ENCODE results near the gene JAG2.

Gene JAG2

DNA sequence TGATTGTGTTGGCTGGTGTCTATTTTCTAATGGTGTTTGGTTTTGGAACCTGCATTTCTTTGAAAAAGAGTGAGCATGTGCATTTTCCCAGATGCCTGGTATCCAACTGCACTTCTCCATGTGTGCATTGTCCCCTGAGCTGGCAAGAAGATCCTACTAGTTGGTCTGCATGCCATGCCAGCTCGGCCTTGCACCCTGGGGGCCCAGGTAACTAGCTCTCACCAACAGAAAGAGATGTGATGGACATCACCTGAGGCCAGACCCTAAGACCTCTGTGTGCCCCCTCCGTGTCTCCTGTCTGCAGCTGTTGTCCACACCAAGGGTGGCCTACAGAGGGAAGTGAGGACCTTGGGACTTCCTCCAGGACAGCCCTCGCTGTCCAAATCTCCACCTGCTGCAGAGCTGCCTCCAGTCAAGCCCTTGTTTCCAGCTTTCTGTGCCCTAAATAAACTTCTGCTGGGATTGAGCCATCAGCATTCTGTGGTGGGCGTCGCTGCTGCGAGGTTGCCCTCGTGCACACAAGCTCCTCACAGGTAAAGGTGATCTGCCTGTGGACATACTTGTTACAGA lies 73.3 kb downstream of the JAG2 start:
- H3K4me1 ChIP-seq (ENCODE audit: insufficient read depth, insufficient read length): peaks cover 22% of the 10 kb centered on the region
- no peak for DNase-seq (ENCODE audit: low read depth, low spot score)
- H3K27me3 ChIP-seq (ENCODE audit: insufficient read depth, insufficient read length): peaks cover 7% of the 10 kb centered on the region
- no peak overlapping the region for H3K9ac ChIP-seq (ENCODE audit: insufficient read length, low read depth)
- H3K9me3 ChIP-seq (ENCODE audit: insufficient read depth, low read length): peaks cover 12% of the 10 kb centered on the region; the same call in 1 of the 2 replicates
- no peaks in the 10 kb centered on the region for H3K36me3 ChIP-seq (ENCODE audit: insufficient read depth, insufficient read length, low read length)
- TF ChIP-seq ZNF274 (IDR thresholded peaks at IDR 0.05; ENCODE audit: low read depth, low read length) (no peak), SUZ12 (IDR thresholded peaks at IDR 0.05; ENCODE audit: extremely low read depth, insufficient read depth, insufficient read length) (no peak), YY1 (IDR thresholded peaks at IDR 0.05; ENCODE audit: insufficient read depth, insufficient read length) (no peak)
- H3K4me3 ChIP-seq (ENCODE audit: insufficient read length, low read depth): no peak overlapping the region

DNA sequence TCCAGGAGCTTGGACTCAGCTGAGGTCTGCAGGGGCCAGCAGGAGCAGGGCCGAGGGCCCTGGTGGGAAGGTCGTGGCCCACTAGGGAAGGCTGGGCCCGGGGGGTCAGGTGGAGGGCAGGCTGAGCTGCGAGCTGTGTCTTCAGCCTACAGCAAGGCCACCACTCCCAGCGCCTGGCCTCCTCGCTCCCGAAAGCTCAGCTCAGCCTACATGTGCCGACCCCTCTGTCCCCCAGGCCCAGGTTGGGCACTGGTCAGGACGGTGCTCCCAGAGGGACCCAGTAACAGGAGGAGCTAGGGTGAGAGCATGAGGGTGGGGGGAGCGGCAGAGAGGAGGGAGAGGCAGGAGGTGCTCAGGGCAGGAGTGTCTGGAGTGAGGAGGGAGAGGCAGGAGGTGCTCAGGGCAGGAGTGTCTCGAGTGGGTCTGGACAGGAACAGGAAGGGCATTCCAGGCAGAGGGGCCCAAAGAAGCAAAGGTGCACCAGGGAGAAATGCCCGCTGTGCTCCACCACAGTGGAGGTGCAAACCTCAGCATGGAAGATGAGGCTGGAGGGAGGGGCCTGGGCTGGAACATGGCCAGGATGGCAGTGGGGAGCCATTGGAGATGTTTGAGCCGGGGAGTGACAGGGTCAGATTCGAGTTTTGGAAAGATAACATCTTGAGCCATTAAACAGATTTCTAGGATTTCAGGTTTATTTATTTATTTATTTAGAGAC lies 74.2 kb downstream of the JAG2 start:
- H3K9ac ChIP-seq (ENCODE audit: insufficient read length, low read depth): peak overlapping the region; percentile 54
- peaks cover 26% of the 10 kb centered on the region for H3K4me1 ChIP-seq (ENCODE audit: insufficient read depth, insufficient read length)

DNA sequence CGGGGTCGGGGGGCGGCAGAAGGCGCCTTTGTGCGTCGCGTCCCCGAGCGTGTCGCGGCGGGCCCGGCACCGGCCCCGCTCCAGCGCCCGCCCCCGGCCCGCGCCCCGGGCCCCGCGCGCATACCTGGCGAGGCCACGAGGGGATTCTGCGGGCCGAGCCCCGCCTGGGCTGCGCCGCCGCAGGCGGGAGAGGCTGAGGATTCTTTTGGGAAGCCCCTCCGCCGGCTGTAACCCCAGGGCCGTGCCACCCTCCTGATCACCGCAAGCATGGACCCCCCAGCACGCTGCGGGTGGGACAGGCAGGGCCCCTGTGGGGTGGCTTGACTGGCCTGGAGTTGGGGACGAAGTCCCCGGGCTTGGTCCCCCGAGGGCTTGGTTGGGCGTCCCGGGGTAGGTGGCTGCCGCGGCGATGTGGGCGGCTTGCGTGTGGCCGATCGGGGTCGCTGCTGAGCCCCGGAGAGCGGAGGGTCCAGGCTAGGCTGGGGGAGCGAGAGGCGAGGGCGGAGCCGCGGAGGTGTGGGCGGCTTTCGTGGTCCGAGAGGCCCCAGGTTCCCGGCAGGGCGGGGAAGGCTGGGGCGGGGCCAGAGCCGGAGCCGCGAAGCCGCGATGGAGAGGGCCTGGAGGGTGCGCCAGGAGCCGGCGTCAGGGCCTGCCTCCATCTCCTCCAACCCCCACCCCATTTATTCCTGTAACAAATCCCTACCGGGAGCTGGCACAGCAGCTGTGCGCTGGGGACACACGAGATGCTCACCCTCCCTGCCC lies 75.0 kb downstream of the JAG2 start:
- no peak for TF ChIP-seq SUZ12 (IDR thresholded peaks at IDR 0.05; ENCODE audit: extremely low read depth, insufficient read depth, insufficient read length)
- TF ChIP-seq YY1 (IDR thresholded peaks at IDR 0.05; ENCODE audit: insufficient read depth, insufficient read length): no peak
- no peak for TF ChIP-seq ZNF274 (IDR thresholded peaks at IDR 0.05; ENCODE audit: low read depth, low read length)
- peaks cover 30% of the 10 kb centered on the region for H3K4me1 ChIP-seq (ENCODE audit: insufficient read depth, insufficient read length)
- no peaks in the 10 kb centered on the region for H3K36me3 ChIP-seq (ENCODE audit: insufficient read depth, insufficient read length, low read length)
- no peaks in the 10 kb centered on the region; the same call in 1 of the 2 replicates for H3K9me3 ChIP-seq (ENCODE audit: insufficient read depth, low read length)
- DNase-seq (ENCODE audit: low read depth, low spot score): peak; percentile 79
- H3K9ac ChIP-seq (ENCODE audit: insufficient read length, low read depth): peak overlapping the region; percentile 76
- H3K27me3 ChIP-seq (ENCODE audit: insufficient read depth, insufficient read length): peaks cover 10% of the 10 kb centered on the region
- H3K4me3 ChIP-seq (ENCODE audit: insufficient read length, low read depth): peak overlapping the region; percentile 42

More for the DNA sequence above, 74.2 kb downstream of the JAG2 start:
- H3K27me3 ChIP-seq (ENCODE audit: insufficient read depth, insufficient read length): peaks cover 7% of the 10 kb centered on the region
- DNase-seq (ENCODE audit: low read depth, low spot score): no peak
- peak overlapping the region; percentile 23 for H3K4me3 ChIP-seq (ENCODE audit: insufficient read length, low read depth)
- no peaks in the 10 kb centered on the region for H3K36me3 ChIP-seq (ENCODE audit: insufficient read depth, insufficient read length, low read length)
- peaks cover 2% of the 10 kb centered on the region; the same call in 1 of the 2 replicates for H3K9me3 ChIP-seq (ENCODE audit: insufficient read depth, low read length)
- TF ChIP-seq SUZ12 (IDR thresholded peaks at IDR 0.05; ENCODE audit: extremely low read depth, insufficient read depth, insufficient read length): no peak
- TF ChIP-seq YY1 (IDR thresholded peaks at IDR 0.05; ENCODE audit: insufficient read depth, insufficient read length): no peak
- TF ChIP-seq ZNF274 (IDR thresholded peaks at IDR 0.05; ENCODE audit: low read depth, low read length): no peak

DNA sequence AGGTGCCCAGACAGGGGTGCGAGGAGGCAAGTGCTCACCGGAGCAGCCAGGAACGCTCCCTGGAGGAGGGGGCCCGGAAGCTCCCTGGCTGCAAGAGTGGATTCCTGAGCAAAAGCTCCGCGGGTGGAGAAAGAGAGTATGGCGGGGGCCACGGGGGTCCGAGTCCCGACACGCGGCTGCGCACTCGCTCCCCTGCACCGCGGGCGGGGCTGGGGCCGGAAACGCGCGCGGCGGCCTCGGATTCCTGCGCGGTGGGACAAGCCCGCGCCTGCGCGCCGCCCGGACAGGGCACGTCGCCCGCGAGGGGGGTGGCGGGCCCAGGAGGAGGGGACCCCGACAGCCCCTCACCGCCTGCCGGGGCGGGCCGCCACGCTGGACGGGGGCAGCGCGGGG lies 75.5 kb downstream of the JAG2 start:
- H3K36me3 ChIP-seq (ENCODE audit: insufficient read depth, insufficient read length, low read length): no peaks in the 10 kb centered on the region
- no peak for TF ChIP-seq YY1 (IDR thresholded peaks at IDR 0.05; ENCODE audit: insufficient read depth, insufficient read length)
- TF ChIP-seq ZNF274 (IDR thresholded peaks at IDR 0.05; ENCODE audit: low read depth, low read length): no peak
- no peak for TF ChIP-seq SUZ12 (IDR thresholded peaks at IDR 0.05; ENCODE audit: extremely low read depth, insufficient read depth, insufficient read length)
- H3K4me1 ChIP-seq (ENCODE audit: insufficient read depth, insufficient read length): peaks cover 33% of the 10 kb centered on the region
- H3K27me3 ChIP-seq (ENCODE audit: insufficient read depth, insufficient read length): peaks cover 11% of the 10 kb centered on the region
- peak overlapping the region; percentile 34 for H3K4me3 ChIP-seq (ENCODE audit: insufficient read length, low read depth)
- H3K9ac ChIP-seq (ENCODE audit: insufficient read length, low read depth): peak overlapping the region; percentile 76
- H3K9me3 ChIP-seq (ENCODE audit: insufficient read depth, low read length): no peaks in the 10 kb centered on the region; the same call in 1 of the 2 replicates
- DNase-seq (ENCODE audit: low read depth, low spot score): no peak

DNA sequence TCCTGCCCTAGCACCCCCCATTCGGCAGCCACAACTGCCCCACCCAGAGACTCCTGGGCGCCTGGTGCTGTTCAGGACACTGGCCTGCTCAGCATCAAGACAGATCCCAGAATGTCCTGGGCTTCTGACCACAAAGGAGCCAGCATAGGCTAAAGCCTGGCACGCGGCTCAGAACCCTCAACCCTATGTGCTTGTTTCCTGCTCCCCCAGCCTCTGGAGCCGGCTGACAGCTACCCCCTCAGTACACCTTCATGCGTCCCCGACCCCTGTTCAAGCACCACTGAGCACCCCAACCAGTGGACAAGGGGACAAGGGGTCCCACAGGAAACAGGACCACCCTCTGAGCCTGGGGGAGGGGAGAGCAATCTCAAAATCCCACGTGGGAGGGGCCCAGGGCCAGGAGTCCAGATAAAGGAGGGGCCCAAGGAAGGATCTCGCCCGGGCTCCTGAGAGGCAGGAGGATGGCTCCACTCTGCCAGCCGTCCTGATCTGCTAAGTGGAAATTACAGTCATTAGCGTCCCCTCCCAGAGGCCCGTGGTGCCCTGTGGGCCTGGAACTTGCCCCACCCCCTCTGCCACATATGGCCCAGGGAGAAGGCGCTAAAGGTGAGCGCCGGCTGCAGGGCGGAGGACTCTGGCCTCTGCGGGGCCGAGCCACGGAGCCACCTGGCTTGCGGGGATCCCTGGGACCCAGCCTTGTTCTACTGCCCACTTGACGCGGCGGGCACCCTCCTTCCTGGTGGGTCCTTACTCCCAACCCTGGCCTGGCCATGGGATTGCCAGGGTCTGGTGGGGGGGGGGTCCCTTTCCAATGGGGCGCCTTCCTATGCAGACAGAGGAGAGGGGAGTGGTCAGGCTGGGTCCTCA lies 76.2 kb downstream of the JAG2 start:
- H3K36me3 ChIP-seq (ENCODE audit: insufficient read depth, insufficient read length, low read length): no peaks in the 10 kb centered on the region
- peak overlapping the region; percentile 76 for H3K9ac ChIP-seq (ENCODE audit: insufficient read length, low read depth)
- DNase-seq (ENCODE audit: low read depth, low spot score): no peak
- H3K4me1 ChIP-seq (ENCODE audit: insufficient read depth, insufficient read length): peaks cover 33% of the 10 kb centered on the region
- H3K4me3 ChIP-seq (ENCODE audit: insufficient read length, low read depth): peak overlapping the region; percentile 34
- no peaks in the 10 kb centered on the region; the same call in 1 of the 2 replicates for H3K9me3 ChIP-seq (ENCODE audit: insufficient read depth, low read length)
- TF ChIP-seq ZNF274 (IDR thresholded peaks at IDR 0.05; ENCODE audit: low read depth, low read length): no peak
- no peak for TF ChIP-seq SUZ12 (IDR thresholded peaks at IDR 0.05; ENCODE audit: extremely low read depth, insufficient read depth, insufficient read length)
- TF ChIP-seq YY1 (IDR thresholded peaks at IDR 0.05; ENCODE audit: insufficient read depth, insufficient read length): no peak
- H3K27me3 ChIP-seq (ENCODE audit: insufficient read depth, insufficient read length): peaks cover 11% of the 10 kb centered on the region

DNA sequence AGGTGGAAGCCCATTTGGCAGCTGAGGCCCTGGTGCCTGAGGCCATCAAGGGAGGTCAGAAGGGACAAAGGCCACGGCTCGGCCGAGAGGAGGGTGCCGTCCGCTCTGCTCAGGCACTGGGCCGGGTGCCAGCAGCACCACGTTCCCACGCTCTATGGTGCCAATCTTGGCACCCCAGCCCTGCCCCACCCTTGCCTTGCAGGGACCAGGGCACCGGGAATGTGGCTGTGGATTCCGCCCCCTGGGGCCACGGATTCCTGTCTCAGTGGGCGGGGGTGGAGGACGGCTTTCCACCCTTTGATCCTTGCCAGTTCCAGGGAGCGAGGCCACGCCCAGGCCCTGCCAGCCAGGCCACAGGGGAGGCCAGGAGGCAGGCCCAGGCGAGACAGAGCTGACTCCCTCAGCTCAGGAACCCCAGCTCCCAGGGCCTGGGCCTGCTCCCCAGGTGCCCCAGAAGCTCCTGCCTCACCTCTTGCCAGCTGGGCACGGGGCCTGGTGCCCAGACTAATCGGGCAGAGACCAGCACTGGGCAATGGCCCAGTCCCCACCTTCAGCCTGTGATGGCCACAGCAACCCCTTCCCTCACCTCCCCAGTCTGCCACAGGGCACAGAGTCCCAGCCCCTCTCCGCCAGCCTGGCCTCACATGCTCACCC lies 76.9 kb downstream of the JAG2 start:
- Histone ChIP-seq H3K27me3 (ENCODE audit: insufficient read depth, insufficient read length) (peaks cover 11% of the 10 kb centered on the region), H3K9ac (ENCODE audit: insufficient read length, low read depth) (peak overlapping the region; percentile 44), H3K36me3 (ENCODE audit: insufficient read depth, insufficient read length, low read length) (no peaks in the 10 kb centered on the region), H3K9me3 (ENCODE audit: insufficient read depth, low read length) (no peaks in the 10 kb centered on the region; the same call in 1 of the 2 replicates), H3K4me3 (ENCODE audit: insufficient read length, low read depth) (no peak overlapping the region), H3K4me1 (ENCODE audit: insufficient read depth, insufficient read length) (peaks cover 33% of the 10 kb centered on the region)
- DNase-seq (ENCODE audit: low read depth, low spot score): no peak
- no peak for TF ChIP-seq ZNF274 (IDR thresholded peaks at IDR 0.05; ENCODE audit: low read depth, low read length)
- TF ChIP-seq SUZ12 (IDR thresholded peaks at IDR 0.05; ENCODE audit: extremely low read depth, insufficient read depth, insufficient read length): no peak
- TF ChIP-seq YY1 (IDR thresholded peaks at IDR 0.05; ENCODE audit: insufficient read depth, insufficient read length): no peak
